ENCODE results near the gene WDR1. TPM values are rescaled to one million over a fixed set of nuclear protein-coding genes. Genes with fewer than 3 reads are reported as not detected.

Gene WDR1
- total RNA-seq, 1 donor from 2014 or later, result 216 TPM

DNA sequence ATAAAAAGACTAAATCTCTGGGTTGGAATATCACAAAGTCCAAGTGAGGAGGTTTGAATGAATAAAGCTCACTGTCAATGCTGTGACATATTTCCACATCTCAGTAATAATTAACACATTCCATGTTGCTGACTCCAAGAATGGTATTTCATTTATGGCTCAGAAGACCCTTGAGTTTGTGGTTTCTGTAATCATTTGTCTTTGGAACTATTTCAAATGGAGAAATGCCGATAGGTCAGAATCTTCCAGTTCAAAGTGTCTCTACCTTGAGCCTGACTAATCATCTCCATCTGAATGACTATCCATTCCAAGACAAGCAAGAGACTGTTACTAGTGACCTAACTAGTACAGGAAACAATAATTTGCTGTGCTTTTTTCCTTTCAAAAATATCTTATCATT, 71.1 kb downstream of the WDR1 start:
- no peak for DNase-seq (ENCODE audit: low spot score in 2 of 2)
- intact Hi-C loops (cut with DNase I), result no loop called here
- no peaks in the 10 kb centered on the region for H3K4me1 ChIP-seq
- H3K4me3 ChIP-seq, result no peak overlapping the region
- no peaks in the 10 kb centered on the region for H3K27me3 ChIP-seq
- peaks cover 0 to 12% of the 10 kb centered on the region in 2 donors for H3K9me3 ChIP-seq
- H3K36me3 ChIP-seq, result peaks cover 0 to 3% of the 10 kb centered on the region in 2 donors
- no peak overlapping the region for H3K27ac ChIP-seq
- TF ChIP-seq CTCF (IDR thresholded peaks at IDR 0.05), result no peak

DNA sequence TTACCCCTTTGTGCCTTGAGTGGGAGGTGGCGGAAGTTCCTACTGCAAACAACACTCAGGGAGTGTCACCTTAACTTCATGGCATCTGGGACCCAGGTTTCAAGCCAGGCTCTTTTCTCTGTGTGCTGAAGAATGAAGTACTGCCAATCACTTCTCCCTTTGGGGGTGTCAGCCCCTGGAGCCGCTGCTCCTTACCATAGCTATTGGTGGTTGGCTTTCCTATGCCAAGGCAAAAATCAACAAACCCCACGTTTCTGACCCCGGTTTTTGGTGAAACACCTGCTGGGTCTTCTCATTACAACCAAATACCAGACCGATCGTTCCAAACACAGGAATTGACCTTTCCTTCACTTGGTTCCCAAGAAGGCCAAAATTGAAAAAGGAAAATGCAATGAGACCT, 75.6 kb downstream of the WDR1 start:
- H3K9me3 ChIP-seq, result peaks cover 0 to 12% of the 10 kb centered on the region in 2 donors
- peaks cover 0 to 3% of the 10 kb centered on the region in 2 donors for H3K36me3 ChIP-seq
- DNase-seq (ENCODE audit: low spot score in 2 of 2), result no peak
- TF ChIP-seq CTCF (IDR thresholded peaks at IDR 0.05), result no peak
- no peaks in the 10 kb centered on the region for H3K27me3 ChIP-seq
- H3K4me3 ChIP-seq, result no peak overlapping the region
- intact Hi-C loops (cut with DNase I), result no loop called here
- H3K27ac ChIP-seq, result no peak overlapping the region
- no peaks in the 10 kb centered on the region for H3K4me1 ChIP-seq

DNA sequence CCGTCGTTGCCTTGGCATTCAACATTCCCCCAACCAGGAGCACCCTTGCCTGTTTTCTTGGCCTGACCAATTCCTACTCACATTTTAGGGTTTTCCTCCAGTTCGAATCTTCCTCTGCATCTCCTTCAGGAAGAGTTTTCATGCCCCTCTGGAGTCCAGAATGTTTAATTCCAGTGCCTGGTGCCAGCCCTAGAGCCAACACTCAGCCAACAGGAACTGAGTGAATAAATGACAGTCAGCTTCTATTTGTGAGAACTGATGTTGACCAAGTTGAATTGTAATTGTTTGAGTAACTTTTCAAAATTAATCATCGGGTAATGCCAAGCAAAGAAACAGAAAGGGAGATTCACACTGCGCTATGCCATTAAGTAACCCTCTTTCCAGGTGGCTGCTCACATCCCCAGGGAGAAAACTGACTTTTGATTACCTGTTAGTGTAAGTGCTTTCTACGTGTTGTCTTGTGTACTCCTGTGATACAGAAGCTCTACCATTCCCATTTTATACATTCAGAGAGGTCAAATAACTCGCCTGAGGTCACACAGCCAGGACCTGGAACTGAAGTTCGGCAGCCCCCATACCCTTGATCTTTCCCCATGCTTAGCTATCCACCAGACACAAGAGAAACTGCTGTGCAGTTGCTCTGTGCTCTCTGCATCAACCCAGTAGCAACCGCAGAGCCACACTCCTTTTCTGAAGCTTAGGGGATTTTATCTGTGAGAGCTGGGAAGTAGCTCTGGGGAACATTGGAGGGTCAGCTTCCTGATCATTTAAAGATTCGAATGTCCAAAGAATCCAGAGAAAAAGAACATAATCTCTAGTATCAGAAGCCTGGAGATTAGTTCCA, 76.3 kb downstream of the WDR1 start:
- no peak for DNase-seq (ENCODE audit: low spot score in 2 of 2)
- Histone ChIP-seq H3K27me3 (no peaks in the 10 kb centered on the region), H3K36me3 (peaks cover 0 to 3% of the 10 kb centered on the region in 2 donors), H3K4me1 (no peaks in the 10 kb centered on the region), H3K27ac (no peak overlapping the region), H3K4me3 (no peak overlapping the region), H3K9me3 (peaks cover 0 to 12% of the 10 kb centered on the region in 2 donors)
- TF ChIP-seq CTCF (IDR thresholded peaks at IDR 0.05), result no peak
- intact Hi-C loops (cut with DNase I), result no loop called here

- H3K27ac ChIP-seq, result no peak overlapping the region
- no peak for TF ChIP-seq CTCF (IDR thresholded peaks at IDR 0.05)
- intact Hi-C loops (cut with DNase I), result no loop called here
These were observed 79.7 kb downstream of the WDR1 start for GRCh38 chr4:10036807-10037342.

GRCh38 chr4:10035130-10035529, 81.5 kb downstream of the WDR1 start:
- H3K4me1 ChIP-seq, result peaks cover 0 to 11% of the 10 kb centered on the region in 2 donors
- H3K36me3 ChIP-seq, result no peaks in the 10 kb centered on the region
- no peaks in the 10 kb centered on the region for H3K9me3 ChIP-seq
- no peaks in the 10 kb centered on the region for H3K27me3 ChIP-seq
- no peak overlapping the region for H3K27ac ChIP-seq
- no peak for TF ChIP-seq CTCF (IDR thresholded peaks at IDR 0.05)
- DNase-seq (ENCODE audit: low spot score in 2 of 2), result no peak
- H3K4me3 ChIP-seq, result no peak overlapping the region
- intact Hi-C loops (cut with DNase I), result no loop called here

More at GRCh38 chr4:10036807-10037342, 79.7 kb downstream of the WDR1 start:
- Histone ChIP-seq H3K36me3 (no peaks in the 10 kb centered on the region), H3K4me1 (peaks cover 0 to 11% of the 10 kb centered on the region in 2 donors), H3K4me3 (no peak overlapping the region), H3K27me3 (no peaks in the 10 kb centered on the region), H3K9me3 (no peaks in the 10 kb centered on the region)
- DNase-seq (ENCODE audit: low spot score in 2 of 2), result no peak

Data from ascending aorta (tissue), 2 donors.